Naive B cell (primary cell): Measurements from ENCODE around the gene ZNF212. TPM values are rescaled to one million over a fixed set of nuclear protein-coding genes. Genes with fewer than 3 reads are reported as not detected.
"Not testable (repeated sequence)": the region's sequence is repeated elsewhere in the genome, so short reads cannot be mapped to it uniquely, and the experiment has no call there.

ENCODE experiments used
- ATAC-seq, 2 donors: fragments of 150-1000 bp; cut with Tn5 transposase; 2 replicates each; pipeline ENCODE4 v1.10.0; 2021; ENCODE audit warnings: low read depth in 2 of 2, mild to moderate bottlenecking in 2 of 2, moderate library complexity in 2 of 2
- DNase-seq: peaks from one replicate; pipeline ENCODE4 v3.0.0; 2022
- H3K27ac Mint-ChIP-seq, 6 donors: one replicate each; pipeline ENCODE4 v1.8.0; 2020 to 2022; ENCODE audit warnings: mild to moderate bottlenecking in 6 of 6, mixed read lengths in 6 of 6, moderate library complexity in 5 of 6, inconsistent platforms in 2 of 6
- H3K27me3 Mint-ChIP-seq, 3 donors: one replicate each; pipeline ENCODE4 v1.8.0; 2021 to 2022; ENCODE audit warnings: mixed read lengths in 3 of 3, mild to moderate bottlenecking in 1 of 3
- H3K36me3 Mint-ChIP-seq, 2 donors: one replicate each; pipeline ENCODE4 v1.8.0; 2020 to 2022; ENCODE audit warnings: mixed read lengths in 2 of 2, inconsistent platforms in 1 of 2, mild to moderate bottlenecking in 1 of 2
- H3K4me1 Mint-ChIP-seq, 3 donors: one replicate each; pipeline ENCODE4 v1.8.0; 2020 to 2022; ENCODE audit warnings: mixed read lengths in 3 of 3, inconsistent platforms in 1 of 3, mild to moderate bottlenecking in 1 of 3, moderate library complexity in 1 of 3
- H3K4me3 Mint-ChIP-seq, 8 donors: one replicate each; pipeline ENCODE4 v1.8.0; 2020 to 2022; ENCODE audit warnings: mild to moderate bottlenecking in 8 of 8, mixed read lengths in 8 of 8, moderate library complexity in 8 of 8, inconsistent platforms in 2 of 8
- H3K9me3 Mint-ChIP-seq, 7 donors: one replicate each; pipeline ENCODE4 v1.8.0; 2020 to 2022; ENCODE audit warnings: mixed read lengths in 7 of 7, mild to moderate bottlenecking in 5 of 7, inconsistent platforms in 2 of 7, moderate library complexity in 1 of 7
- polyA plus RNA-seq, 6 donors: library from polyadenylated mRNA; unstranded; fragments of 300-500 nt; fragmentation: Illumina TruSeq; gene quantifications; one replicate each; pipeline ENCODE4 v1.2.3, GENCODE V29; 2021; ENCODE audit warnings: low read depth in 6 of 6

The ZNF212 gene
- polyA plus RNA-seq, 6 donors from 2014 or later: 1.8 to 10.3 (median 5.5) TPM

DNA sequence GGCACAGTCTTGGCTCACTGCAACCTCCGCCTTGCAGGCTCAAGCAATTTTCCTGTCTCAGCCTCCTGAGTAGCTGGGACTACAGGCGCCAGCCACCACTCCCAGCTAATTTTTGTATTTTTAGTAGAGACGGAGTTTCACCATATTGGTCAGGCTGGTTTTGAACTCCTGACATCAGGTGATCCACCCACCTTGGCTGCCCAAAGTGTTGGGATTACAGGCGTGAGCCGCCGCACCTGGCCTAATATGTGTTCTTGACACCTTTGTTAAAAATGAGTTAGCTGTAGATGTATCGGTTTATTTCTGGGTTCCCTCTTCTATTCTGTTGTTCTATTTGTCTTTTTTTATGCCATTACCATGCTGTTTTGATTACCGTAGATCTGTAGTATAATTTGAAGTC, 35.0 kb downstream of the ZNF212 start:
- H3K4me1 Mint-ChIP-seq: peaks cover 9 to 12% (median 12%) of the 10 kb centered on the region in 3 donors
- not testable (repeated sequence) for DNase-seq, H3K27me3 Mint-ChIP-seq, H3K9me3 Mint-ChIP-seq, H3K4me3 Mint-ChIP-seq, H3K27ac Mint-ChIP-seq, ATAC-seq
- peaks cover 11 to 21% of the 10 kb centered on the region in 2 donors for H3K36me3 Mint-ChIP-seq

DNA sequence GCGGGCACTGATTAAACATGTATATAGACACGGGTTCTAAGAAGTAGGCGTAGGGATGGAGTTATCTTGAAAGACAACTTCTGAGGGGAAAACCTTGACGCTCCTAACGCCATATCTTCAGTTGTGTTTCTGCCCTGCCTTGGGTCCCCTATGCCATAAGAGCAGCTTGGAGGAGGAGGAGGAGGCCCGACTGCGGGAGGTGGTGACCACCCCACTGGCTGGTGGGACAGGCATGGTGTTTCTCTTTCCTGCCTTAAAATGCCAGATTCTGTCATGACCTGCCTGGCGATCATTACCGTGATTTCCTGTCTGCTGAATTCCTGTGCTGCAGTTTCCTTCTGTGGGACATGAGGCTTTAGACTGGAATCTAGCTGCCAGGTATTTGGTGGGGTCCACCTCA, 38.4 kb downstream of the ZNF212 start:
- no peak for DNase-seq
- Mint-ChIP-seq H3K27ac (no peak overlapping the region), H3K4me1 (peaks cover 6 to 12% (median 11%) of the 10 kb centered on the region in 3 donors), H3K4me3 (no peak overlapping the region), H3K36me3 (peaks cover 11 to 19% of the 10 kb centered on the region in 2 donors), H3K27me3 (no peaks in the 10 kb centered on the region), H3K9me3 (no peaks in the 10 kb centered on the region)
- ATAC-seq: no peak

DNA sequence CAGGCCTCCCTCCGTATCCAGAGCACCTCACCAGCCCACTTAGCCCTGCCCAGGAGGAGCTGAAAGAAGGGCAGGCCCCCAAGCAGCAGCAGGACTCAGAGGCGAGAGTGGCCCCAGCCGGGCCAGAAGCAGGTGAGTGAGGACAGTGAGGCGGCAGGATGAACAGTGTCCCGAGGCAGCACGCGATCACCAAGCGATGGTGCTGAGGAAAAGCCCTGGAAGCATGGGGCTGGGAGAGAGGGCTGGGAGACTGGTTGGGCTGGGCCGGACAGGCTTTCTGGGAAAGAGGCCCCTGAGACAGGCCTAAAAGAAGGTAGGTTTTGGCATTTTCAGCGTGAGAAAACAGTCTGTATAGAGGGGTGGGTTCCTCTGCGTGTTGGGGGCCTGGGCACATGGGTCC, 38.9 kb downstream of the ZNF212 start:
- peaks cover 3 to 7% (median 7%) of the 10 kb centered on the region in 3 donors for H3K4me1 Mint-ChIP-seq
- H3K27ac Mint-ChIP-seq: no peak overlapping the region
- ATAC-seq: no peak
- no peaks in the 10 kb centered on the region for H3K27me3 Mint-ChIP-seq
- H3K36me3 Mint-ChIP-seq: peaks cover 11 to 15% of the 10 kb centered on the region in 2 donors
- no peaks in the 10 kb centered on the region for H3K9me3 Mint-ChIP-seq
- no peak overlapping the region for H3K4me3 Mint-ChIP-seq
- DNase-seq: no peak

DNA sequence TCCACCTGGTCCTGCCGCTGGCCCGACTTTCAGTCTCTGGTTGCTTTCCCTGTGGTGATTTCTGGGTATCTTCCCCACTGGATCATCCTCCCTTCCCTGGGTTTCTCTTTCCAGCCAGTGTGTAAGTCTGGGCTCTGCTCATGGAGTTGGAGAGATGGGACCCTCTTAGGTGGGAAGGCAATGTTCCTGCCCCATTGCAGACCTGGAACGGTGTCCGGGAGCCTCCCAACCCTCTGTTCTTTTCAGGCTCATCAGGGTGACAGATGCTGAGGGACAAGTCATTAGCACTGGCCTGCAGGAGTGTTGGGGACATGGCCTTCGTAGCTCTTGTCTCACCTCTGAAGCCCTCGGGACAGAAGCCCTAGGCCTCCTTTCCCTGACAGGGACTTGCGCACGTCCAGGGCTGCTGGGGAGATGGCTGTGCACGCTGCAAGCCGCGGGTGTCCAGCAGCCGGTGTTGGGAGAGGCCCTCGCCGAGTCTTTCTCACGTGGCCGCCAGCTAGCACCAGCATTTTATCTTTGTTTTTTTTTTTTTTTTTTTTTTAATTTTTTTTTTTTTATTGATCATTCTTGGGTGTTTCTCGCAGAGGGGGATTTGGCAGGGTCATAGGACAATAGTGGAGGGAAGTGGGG, 39.8 kb downstream of the ZNF212 start:
- H3K9me3 Mint-ChIP-seq: no peaks in the 10 kb centered on the region
- peaks cover 3 to 4% (median 4%) of the 10 kb centered on the region in 3 donors for H3K4me1 Mint-ChIP-seq
- H3K36me3 Mint-ChIP-seq: peaks cover 11 to 14% of the 10 kb centered on the region in 2 donors
- no peak for ATAC-seq
- H3K27me3 Mint-ChIP-seq: no peaks in the 10 kb centered on the region
- DNase-seq: no peak
- H3K4me3 Mint-ChIP-seq: no peak overlapping the region
- H3K27ac Mint-ChIP-seq: peak overlapping the region in 1 of 6 donors; percentile 37

DNA sequence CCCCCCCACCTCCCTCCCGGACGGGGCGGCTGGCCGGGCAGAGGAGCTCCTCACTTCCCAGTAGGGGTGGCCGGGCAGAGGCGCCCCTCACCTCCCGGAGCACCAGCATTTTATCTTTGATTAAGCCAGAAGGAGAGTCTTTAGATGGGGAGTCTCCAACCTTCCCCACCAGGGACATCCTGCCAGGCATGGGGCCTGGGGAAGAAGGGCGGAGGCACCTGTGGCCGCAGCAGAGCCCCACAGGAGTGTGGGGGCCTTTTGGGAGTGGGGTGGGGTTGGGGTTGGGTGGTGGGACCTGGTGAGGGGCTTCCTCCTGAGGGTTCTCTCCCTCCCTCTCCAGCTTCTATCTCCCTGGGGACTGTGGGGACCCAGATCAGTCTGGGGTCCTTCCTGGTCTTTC, 40.7 kb downstream of the ZNF212 start:
- no peaks in the 10 kb centered on the region for H3K27me3 Mint-ChIP-seq
- peaks cover 4 to 7% of the 10 kb centered on the region in 2 donors for H3K36me3 Mint-ChIP-seq
- no peak overlapping the region for H3K27ac Mint-ChIP-seq
- ATAC-seq (no peak), DNase-seq (no peak)
- H3K9me3 Mint-ChIP-seq: no peaks in the 10 kb centered on the region
- H3K4me3 Mint-ChIP-seq: no peak overlapping the region
- H3K4me1 Mint-ChIP-seq: peaks cover 9 to 12% (median 11%) of the 10 kb centered on the region in 3 donors

DNA sequence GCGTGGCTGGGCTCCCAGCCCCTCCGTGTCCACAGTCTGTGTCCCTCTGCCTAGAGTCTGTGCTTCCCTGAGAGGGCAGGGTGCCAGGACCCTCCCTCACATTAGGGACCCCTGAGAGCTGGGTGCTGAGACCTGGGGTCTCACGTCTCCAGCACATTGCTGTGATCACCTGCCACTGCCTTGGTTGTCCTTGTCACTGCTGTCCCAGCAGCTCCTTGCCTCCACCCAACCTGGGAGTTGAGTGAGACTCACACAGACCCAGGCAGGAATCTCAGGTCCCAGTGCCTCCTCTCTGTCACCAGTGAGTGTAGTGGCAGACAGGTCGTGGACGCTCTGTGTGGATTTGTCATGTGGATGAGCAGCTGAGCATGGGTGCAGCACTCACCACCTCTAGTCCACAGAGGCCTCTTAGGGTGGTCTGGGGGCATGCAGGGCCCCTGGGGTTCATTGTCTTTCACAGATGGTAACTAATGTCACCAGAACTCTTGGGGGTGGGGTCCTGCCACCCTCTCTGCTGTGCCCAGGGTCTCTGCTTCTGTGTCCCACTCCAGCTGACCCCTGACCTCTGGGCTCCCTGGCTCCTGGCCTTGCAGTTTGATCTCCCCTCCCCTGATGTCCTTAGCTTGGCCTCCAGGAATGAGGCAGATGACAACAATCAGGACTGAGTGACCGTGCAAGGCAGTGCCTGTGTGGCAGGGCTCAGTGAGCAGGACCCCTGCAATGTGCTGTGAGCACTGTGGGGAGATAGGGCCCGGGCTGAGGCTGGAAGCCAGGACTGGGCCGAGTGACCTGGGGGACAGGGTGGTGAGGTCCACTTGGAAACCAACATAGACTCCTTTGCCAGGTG, 41.4 kb downstream of the ZNF212 start:
- Mint-ChIP-seq H3K4me3 (no peak overlapping the region), H3K27ac (no peak overlapping the region)
- ATAC-seq: no peak

DNA sequence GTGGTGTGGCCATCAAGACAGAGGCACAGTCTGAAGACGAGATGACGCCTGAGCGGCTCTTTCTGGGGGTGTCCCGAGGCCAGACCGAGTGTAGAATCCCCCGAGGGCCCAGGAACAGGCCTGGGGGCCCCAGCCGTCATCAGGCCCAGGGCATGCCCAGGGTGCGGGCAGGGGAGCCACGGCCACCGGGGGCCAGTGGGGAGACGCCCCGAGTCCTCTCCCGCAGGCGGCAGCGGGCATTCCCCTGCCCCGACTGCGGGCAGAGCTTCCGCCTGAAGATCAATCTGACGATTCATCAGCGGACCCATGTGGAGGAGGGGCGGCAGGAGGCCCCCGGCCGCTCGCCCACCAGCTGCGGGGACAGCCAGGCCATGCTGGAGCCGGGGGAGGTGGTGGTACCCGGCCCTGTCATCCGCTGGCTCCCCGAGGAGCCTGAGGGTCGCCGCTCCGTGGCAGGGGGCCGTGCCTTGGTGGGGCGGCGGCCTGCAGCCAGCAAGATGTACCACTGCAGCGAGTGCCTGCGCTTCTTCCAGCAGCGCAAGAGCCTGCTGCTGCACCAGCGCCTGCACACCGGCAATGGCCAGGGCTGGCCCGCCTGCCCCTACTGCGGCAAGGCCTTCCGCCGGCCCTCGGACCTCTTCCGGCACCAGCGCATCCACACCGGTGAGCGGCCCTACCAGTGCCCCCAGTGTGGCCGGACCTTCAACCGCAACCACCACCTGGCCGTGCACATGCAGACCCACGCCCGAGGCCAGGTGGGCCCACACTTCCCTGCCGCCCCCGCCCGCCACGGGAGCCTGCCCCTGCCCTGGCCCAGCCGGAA, 42.3 kb downstream of the ZNF212 start:
- H3K36me3 Mint-ChIP-seq: no peaks in the 10 kb centered on the region
- no peak for ATAC-seq
- DNase-seq: no peak
- H3K27ac Mint-ChIP-seq: no peak overlapping the region
- no peaks in the 10 kb centered on the region for H3K27me3 Mint-ChIP-seq
- no peak overlapping the region for H3K4me3 Mint-ChIP-seq
- peaks cover 22 to 28% (median 25%) of the 10 kb centered on the region in 3 donors for H3K4me1 Mint-ChIP-seq
- H3K9me3 Mint-ChIP-seq: no peaks in the 10 kb centered on the region

More for the DNA sequence above, 41.4 kb downstream of the ZNF212 start:
- no peaks in the 10 kb centered on the region for H3K9me3 Mint-ChIP-seq
- no peak for DNase-seq
- peaks cover 4 to 7% of the 10 kb centered on the region in 2 donors for H3K36me3 Mint-ChIP-seq
- no peaks in the 10 kb centered on the region for H3K27me3 Mint-ChIP-seq
- H3K4me1 Mint-ChIP-seq: peaks cover 14 to 20% (median 17%) of the 10 kb centered on the region in 3 donors

DNA sequence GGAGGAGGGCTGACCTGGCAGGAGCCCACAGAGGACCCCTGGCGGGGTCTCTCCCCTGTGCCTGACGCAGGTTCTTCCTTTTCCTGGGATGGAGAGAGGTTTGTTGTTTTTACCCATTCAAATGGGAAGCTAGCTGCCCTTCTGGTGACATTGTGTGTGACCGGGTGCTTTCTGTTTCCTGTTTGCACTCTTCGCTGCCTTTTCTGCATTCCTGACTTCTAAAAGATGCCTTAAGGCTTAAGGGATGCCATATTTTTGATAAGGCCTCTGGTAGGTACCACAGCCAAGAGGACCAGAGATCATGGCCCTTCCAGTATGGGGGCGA, 42.8 kb downstream of the ZNF212 start:
- peak overlapping the region in 1 of 8 donors; percentile 25 for H3K4me3 Mint-ChIP-seq
- no peak overlapping the region for H3K27ac Mint-ChIP-seq
- DNase-seq (no peak), ATAC-seq (no peak)
- H3K9me3 Mint-ChIP-seq: no peaks in the 10 kb centered on the region
- H3K4me1 Mint-ChIP-seq: peaks cover 27 to 31% (median 28%) of the 10 kb centered on the region in 3 donors
- no peaks in the 10 kb centered on the region for H3K27me3 Mint-ChIP-seq
- H3K36me3 Mint-ChIP-seq: no peaks in the 10 kb centered on the region

DNA sequence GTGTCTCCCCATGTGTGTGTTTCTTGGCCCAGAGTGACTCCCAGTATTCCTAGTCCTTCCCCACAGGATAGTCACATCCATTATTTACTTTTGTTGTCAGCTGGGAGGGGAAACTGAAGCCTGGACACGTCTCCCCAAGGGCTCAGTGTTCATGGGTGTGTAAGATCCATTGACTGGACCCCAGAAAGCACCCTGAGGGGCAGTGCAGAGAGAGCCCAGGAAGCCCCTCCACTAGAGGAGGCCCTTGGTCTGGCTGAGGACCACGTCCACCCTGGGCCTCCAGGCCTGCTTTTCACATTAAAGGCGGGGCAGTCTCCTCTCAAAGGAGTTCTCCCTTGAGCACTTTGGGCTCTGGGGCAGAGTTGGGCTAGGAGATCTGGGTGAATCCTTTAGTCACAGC, 43.9 kb downstream of the ZNF212 start:
- H3K4me1 Mint-ChIP-seq: peaks cover 27 to 31% (median 30%) of the 10 kb centered on the region in 3 donors
- H3K27me3 Mint-ChIP-seq: no peaks in the 10 kb centered on the region
- no peaks in the 10 kb centered on the region for H3K36me3 Mint-ChIP-seq
- ATAC-seq: no peak
- peak overlapping the region in 1 of 6 donors; percentile 38 for H3K27ac Mint-ChIP-seq
- H3K9me3 Mint-ChIP-seq: no peaks in the 10 kb centered on the region
- DNase-seq: no peak
- no peak overlapping the region for H3K4me3 Mint-ChIP-seq

DNA sequence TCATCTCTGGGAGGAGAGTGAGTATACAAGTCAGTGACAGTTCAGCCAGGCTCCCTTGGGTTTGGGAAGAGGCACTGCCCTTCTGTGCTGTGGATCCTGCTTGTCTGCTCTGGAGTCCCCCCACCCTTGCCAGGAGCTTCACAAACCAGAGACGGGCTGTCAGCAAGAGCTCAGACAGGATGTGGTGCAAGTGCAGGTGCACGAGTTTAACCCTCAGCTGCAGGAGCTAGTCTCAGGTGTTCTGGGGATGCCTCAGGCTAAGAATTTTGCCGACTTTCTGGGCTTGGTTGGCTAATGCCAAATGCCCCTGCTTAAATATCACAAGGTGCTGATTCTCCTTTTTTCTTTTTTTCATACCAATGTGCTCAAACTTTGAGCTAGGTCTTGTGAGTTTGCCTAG, 44.9 kb downstream of the ZNF212 start:
- peaks cover 27 to 31% (median 30%) of the 10 kb centered on the region in 3 donors for H3K4me1 Mint-ChIP-seq
- no peak for ATAC-seq
- H3K27ac Mint-ChIP-seq: peak overlapping the region in 5 of 6 donors; percentile 27 to 88 (median 68)
- H3K27me3 Mint-ChIP-seq: no peaks in the 10 kb centered on the region
- peak overlapping the region; percentile 47 to 95 (median 88) for H3K4me3 Mint-ChIP-seq
- no peak for DNase-seq
- H3K36me3 Mint-ChIP-seq: no peaks in the 10 kb centered on the region
- H3K9me3 Mint-ChIP-seq: no peaks in the 10 kb centered on the region

DNA sequence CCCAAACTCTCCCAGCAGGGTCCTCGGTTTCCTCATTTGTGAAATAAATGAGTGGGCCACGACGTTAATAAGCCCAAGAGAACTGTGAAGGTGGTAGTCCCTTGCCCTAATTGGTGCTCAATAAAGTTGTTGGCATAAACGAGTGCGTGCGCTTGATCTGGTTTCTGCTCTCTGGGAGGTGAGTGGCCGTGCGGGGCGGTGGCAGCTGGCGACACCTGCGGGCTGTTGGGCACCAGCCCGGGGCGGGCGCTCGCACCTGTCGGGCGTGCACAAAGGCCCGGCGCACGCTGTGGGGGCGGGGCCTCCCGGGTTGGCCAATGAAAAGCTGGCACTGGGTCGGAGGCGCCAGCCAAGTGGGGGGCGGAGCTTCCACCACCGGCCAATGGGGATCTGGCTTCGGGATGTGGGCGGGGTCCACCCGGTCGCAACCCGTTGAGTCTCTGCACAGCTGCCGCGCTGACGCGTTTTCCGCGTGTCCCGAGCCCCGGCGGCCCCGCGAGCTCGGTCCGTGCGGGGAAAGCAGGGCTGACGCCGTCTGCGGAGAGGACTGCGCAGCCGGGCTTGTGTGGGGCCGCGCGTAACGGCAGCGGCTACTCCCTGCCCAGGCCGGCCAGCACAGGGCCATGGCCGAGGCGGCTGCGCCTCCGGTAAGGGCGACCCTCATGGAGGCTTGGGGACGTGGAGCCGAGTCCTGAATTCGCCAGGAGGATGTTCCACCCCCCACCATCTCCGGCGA, 45.6 kb downstream of the ZNF212 start:
- DNase-seq: peak; percentile 98
- peak overlapping the region; percentile 75 to 95 (median 90) for H3K4me3 Mint-ChIP-seq
- H3K27ac Mint-ChIP-seq: peak overlapping the region; percentile 27 to 90 (median 78)
- H3K36me3 Mint-ChIP-seq: no peaks in the 10 kb centered on the region
- no peaks in the 10 kb centered on the region for H3K27me3 Mint-ChIP-seq
- H3K4me1 Mint-ChIP-seq: peaks cover 27 to 31% (median 30%) of the 10 kb centered on the region in 3 donors
- ATAC-seq: peak; percentile 95
- H3K9me3 Mint-ChIP-seq: no peaks in the 10 kb centered on the region

DNA sequence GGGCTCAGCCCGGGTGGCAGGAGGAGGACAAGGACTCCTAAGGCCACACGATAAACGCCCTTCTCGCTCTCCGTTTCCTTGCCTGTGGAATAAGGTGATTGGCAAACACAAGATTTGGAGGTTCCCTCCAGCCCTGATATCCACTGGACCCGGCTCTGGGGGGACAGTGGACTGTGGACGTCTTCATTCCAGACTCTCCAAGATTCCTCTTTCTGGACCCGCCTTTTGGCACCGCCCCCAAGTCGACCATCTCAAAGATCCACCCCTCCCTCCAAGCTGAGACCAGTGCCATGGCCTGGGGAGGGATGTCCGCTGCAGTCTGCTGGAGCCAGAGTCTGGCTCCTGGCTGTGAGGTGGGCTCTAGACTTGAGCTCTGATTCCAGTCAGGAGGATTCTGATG, 46.2 kb downstream of the ZNF212 start:
- Mint-ChIP-seq H3K27me3 (no peaks in the 10 kb centered on the region), H3K27ac (peak overlapping the region; percentile 39 to 90 (median 82))
- DNase-seq: no peak

More for the DNA sequence above, 46.2 kb downstream of the ZNF212 start:
- Mint-ChIP-seq H3K36me3 (no peaks in the 10 kb centered on the region), H3K4me3 (peak overlapping the region; percentile 75 to 95 (median 90)), H3K4me1 (peaks cover 28 to 31% (median 30%) of the 10 kb centered on the region in 3 donors), H3K9me3 (no peaks in the 10 kb centered on the region)
- no peak for ATAC-seq
